ENCODE results near the gene SEMA3F.

- TF ChIP-seq, protein P1, sequence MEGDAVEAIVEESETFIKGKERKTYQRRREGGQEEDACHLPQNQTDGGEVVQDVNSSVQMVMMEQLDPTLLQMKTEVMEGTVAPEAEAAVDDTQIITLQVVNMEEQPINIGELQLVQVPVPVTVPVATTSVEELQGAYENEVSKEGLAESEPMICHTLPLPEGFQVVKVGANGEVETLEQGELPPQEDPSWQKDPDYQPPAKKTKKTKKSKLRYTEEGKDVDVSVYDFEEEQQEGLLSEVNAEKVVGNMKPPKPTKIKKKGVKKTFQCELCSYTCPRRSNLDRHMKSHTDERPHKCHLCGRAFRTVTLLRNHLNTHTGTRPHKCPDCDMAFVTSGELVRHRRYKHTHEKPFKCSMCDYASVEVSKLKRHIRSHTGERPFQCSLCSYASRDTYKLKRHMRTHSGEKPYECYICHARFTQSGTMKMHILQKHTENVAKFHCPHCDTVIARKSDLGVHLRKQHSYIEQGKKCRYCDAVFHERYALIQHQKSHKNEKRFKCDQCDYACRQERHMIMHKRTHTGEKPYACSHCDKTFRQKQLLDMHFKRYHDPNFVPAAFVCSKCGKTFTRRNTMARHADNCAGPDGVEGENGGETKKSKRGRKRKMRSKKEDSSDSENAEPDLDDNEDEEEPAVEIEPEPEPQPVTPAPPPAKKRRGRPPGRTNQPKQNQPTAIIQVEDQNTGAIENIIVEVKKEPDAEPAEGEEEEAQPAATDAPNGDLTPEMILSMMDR (IDR thresholded peaks at IDR 0.05; ENCODE audit: low read depth, low read length) = no peak
- TF ChIP-seq EZH2phosphoT487 (IDR thresholded peaks at IDR 0.05; ENCODE audit: low read depth) = no peak
Observed at GRCh38 chr3:50210510-50211367, 55.6 kb downstream of the SEMA3F start.
